Renal pelvis (tissue), 4 donors: Measurements from ENCODE around the gene ZNF629. TPM values are rescaled to one million over a fixed set of nuclear protein-coding genes. Genes with fewer than 3 reads are reported as not detected.

Source experiments
- DNase-seq: peaks from one replicate; pipeline ENCODE4 v3.0.0-alpha.2; 2013
- polyA plus RNA-seq, 3 donors: library from polyadenylated mRNA; unstranded; fragments of 120-200 nt; gene quantifications; one replicate each; pipeline ENCODE4 v1.2.1, GENCODE V29; 2013; ENCODE audit not compliant: insufficient read length in 3 of 3

The ZNF629 gene
- polyA plus RNA-seq, 3 donors: 26.5 to 32.4 (median 30.3) TPM

DNA sequence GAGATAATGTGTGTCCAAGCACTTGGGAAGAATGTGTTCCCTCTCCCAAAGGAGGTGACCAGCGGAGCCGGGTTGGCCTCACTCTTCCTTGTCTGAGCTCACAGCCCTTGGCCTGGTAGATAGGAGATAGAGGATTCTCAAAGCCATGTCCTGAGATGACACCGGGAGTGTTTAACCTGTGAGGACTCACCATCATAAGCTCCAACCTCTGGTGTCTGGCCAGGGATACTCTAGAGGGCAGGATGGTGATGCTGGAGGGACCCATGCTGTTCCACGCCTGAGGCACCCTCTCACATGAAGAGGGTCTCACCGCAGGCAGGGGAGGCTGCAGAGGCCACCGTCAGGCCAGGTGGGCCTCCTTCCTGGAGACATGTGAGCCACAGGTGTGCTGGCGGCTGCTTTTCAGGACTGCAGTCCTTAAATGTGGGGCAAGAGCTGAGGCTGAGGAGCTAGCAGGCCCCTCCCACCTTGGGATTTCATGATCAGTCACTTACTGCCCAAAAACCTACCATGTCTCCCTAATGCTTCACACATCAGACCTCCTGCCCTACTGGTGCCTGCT, 6.6 kb upstream of the ZNF629 start:
- DNase-seq: no peak

- DNase-seq: no peak
Observed at GRCh38 chr16:30787613-30788378, 791 bp upstream of the ZNF629 start.

DNA sequence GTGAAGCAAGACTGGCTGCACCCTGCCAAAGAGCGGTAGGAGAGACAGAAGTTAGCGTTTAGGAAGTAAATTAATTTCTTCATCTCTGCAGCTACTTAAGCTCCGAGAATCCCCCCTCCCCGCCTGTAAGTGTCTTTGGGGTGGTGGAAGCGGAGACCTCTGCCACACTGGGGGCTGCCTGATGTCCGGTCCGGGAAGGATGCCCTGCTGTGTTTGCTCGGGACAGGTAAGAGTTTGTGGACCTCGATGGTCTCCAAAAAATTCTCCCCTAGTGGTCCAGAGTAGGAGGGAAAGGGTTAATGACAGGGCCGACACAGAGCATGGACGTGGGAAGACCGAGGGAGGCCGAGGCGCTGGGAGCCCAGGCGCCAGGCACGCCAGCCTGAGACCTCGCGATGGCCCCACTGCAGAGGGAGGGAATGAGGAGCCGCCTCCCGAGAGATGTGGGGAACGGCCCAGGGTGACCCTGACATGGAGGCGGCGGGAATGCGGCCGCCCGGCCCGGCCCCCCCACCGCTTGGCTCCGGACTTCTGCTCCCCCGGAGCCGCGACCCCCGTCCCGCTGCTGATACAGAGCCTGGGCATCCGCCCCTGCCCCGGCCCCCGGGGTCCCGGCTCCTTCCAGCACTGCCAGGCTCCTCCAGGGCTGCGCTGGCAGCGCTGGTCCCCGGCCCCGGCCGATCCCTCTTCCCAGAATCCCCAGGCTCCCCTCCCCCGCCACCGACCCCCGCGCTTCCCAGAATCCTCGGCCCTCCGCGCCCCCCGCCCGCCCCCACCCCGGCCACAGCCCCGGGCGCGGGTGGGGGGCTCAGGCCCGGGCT, 680 bp downstream of the ZNF629 start:
- DNase-seq: no peak

DNA sequence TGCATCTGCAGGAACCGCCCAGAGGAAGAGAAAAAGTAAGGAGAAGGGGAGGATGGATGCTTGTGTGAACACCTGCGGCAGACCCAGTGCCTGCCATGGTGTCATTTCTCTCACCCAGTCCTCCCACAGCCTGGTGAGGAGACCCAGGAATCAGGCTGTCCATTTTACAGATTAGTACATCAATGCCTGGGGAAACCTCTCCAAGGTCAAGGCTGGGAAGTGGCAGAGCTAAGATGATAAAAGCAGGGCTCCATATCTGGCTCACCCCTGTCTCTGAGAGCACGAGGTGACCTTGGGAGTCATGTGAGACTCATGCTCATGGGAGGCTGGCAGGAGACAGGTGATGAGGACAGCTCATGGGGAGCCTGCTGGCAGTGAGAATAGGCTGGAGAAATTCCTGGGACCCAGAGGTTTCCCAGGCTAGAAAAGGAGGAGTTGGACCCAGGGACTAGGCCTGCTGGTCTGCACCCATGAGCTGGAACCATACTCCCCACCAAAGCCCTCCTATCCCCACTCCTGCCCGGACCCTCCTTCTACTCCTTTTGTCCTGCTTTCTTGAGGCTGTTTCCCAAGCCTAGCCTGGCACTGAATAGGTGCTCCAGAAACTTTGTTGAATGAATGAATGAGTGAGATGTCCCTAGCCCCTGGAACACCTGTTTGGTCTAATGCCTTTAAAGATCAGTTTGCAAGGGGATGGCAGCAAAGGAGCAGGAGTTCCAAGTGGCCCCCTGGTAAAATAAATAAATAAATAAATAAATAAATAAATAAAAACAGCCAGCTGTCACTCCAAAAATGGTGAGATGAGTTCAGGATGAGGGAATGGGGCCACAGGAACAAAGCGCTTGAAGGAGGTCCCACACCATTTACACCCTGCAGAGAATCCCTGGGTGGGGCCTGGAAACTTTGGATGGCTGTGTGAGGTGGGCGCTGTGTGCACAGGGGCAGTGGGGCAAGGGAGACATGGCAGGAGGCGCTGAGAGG, 1.6 kb downstream of the ZNF629 start:
- DNase-seq: no peak

DNA sequence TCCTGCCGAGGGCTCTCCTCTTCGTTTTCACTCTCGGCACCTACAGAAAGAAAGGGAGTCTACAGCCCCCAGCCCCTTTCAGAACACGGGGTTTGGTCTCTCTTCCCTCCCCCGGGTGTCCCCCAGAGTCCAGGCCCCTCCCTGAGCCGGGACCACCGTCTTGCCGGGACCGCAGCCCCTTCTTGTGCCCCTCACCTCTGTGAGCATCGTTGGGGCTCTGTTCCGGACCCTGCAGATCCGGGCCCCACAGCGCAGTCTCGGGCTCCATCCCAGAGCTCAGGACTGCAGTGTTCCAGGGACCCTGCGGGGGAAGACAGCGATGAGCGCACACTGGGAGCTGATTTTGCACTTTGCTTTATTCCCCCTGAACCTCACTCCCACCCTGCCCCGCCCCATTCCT, 2.8 kb downstream of the ZNF629 start:
- no peak for DNase-seq

DNA sequence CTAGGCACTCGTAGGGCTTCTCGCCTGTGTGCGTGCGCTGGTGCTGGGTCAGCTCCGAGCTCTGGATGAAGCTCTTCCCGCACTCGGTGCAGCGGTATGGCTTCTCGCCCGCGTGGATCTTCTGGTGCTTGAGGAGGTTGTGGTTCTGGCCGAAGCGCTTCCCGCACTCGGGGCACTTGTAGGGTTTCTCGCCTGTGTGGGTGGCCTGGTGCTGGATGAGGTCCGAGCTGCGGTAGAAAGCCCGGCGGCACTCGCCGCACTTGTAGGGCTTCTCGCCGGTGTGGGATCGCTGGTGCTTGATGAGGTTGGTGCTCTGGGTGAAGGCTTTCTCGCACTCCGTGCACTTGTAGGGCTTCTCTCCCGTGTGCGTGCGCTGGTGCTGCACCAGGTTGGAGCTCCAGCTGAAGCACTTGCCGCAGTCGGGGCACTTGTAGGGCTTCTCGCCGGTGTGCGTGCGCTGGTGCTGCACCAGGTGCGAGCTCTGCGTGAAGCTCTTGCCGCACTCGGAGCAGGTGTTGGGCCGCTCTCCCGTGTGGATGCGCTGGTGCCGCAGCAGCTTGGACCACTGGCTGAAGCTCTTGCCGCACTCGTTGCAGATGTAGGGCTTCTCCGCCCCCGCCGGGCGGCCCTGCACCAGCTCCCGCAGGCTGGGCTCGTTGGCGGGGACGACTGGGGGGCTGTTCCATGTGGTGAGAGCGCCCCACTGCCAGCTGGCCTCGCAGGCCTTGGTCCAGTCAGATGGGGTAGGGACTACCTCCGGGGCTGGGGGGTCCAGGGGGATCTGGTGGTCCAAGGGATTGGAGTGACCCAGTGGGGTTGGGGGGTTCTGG, 3.5 kb downstream of the ZNF629 start:
- no peak for DNase-seq

DNA sequence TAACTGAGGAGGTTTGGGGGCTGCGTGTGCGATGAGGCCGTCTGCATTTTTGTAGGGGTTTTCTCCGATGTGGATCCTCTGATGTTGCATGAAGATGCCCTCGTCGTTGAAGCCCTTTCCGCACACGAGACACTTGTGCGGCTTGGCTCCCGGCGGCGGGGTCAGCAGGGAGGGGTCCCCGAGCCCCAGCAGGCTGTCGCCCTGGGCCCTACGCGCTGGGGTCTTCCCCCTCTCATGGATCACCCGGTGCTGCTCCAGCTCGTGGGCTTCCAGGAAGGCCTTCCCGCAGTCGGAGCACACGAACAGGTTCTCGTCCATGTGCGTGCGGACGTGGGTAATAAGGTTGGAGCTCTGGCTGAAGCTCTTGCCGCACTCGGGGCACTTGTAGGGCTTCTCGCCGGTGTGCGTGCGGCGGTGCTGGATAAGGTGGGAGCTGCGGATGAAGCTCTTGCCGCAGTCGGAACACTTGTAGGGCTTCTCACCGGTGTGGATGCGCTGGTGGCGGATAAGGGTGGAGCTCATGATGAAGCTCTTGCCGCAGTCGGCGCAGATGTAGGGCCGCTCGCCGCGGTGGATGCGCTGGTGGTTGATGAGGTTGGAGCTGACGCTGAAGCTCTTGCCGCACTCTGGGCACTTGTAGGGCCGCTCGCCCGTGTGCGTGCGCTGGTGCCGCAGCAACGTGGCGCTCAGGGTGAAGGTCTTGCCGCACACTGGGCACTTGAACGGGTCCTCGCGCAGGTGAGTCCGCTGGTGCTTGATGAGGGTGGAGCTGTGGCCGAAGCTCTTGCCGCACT, 4.3 kb downstream of the ZNF629 start:
- DNase-seq: no peak

- DNase-seq: no peak
Observed at GRCh38 chr16:30780549-30780948, 6.5 kb downstream of the ZNF629 start.

- no peak for DNase-seq
Observed at GRCh38 chr16:30780021-30780420, 7.0 kb downstream of the ZNF629 start.

DNA sequence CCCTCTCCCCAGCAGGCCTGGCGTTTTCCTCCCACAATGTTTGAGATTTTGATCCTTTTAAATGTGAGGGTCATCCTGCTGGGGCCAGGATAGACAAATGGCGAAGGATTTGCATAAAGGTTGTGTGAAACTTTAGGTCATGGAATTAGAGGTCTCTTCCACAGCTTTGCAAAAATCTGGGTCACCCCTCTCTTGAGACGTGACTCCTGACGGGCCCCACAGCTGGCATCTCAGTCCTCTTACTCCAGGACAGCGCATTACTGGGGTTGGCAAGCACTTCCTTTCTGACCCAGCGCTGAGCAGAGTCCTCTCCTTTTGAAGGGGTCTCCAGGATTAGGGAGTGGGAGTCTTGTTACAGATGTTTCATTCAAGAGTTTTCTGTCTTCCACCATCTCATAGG, 7.4 kb downstream of the ZNF629 start:
- no peak for DNase-seq

DNA sequence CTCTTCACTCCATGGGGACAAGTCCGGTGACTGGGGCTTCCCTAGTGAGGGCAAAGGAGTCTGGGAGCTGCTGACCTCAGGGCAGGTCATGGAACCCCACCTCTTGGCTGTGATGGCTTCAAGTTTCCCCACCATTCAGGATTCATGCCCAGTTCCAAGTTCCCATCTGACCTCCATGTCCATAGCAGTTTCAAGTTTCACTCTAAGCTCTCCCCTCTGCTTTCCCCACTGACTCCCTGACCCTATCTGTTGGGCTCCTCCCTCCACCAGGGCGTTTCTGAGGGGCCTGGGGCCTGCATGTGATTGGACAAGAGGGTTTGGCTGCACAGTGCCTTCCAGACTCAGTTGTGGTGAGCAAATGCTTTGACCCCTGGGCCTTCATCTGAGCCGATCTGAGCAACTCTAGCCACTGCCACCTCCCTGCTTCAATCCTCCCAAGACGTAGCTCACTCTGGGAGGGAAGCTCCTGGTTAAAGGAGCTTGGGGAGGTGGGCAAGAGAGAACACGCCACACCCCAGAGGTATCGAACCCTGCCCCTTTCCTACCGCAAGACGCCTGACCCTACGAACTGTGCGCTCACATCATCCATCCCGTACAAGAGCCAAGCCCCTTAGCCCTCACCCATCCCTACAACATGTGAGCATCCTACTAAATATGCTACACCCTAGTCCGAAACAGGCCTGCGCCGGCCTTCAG, 8.3 kb downstream of the ZNF629 start:
- no peak for DNase-seq

DNA sequence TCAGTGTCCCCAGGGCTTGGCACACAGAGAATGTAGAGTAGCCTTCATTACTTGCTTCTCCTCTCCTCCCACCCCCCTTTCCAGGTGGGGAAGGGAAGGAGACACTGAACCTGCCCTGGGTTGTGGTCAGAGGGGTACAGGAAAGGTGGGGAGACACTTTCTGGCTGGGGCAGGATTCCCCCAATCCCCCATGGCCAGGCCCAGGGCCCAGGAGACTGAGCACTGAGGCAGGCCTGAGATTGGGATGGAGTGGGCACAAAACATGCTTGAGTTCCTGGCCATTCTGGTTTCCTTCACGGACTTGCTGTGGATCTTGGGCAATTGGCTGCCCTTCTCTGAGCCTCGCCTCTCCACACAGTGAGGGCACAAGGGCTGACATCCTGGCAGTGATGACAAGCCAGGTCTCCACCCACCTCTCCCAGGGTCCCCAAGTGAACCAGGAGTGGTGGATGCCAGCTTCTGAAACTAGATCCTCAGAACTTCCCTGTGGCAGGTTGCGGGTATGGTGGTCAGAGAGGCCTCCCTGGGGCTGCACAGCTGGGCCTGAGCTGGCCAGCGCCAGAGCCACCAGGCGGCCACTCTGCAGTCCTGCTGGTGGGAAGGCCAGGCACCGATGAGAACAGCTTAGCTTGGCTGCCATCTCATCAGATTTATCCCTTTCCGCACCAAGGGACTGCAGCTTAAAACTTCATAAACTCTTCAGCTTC, 9.3 kb downstream of the ZNF629 start:
- DNase-seq: no peak

- DNase-seq: peak; percentile 88
Observed at GRCh38 chr16:30775392-30776188, 11.4 kb downstream of the ZNF629 start.

GRCh38 chr16:30775131-30775391, 11.9 kb downstream of the ZNF629 start:
- no peak for DNase-seq

DNA sequence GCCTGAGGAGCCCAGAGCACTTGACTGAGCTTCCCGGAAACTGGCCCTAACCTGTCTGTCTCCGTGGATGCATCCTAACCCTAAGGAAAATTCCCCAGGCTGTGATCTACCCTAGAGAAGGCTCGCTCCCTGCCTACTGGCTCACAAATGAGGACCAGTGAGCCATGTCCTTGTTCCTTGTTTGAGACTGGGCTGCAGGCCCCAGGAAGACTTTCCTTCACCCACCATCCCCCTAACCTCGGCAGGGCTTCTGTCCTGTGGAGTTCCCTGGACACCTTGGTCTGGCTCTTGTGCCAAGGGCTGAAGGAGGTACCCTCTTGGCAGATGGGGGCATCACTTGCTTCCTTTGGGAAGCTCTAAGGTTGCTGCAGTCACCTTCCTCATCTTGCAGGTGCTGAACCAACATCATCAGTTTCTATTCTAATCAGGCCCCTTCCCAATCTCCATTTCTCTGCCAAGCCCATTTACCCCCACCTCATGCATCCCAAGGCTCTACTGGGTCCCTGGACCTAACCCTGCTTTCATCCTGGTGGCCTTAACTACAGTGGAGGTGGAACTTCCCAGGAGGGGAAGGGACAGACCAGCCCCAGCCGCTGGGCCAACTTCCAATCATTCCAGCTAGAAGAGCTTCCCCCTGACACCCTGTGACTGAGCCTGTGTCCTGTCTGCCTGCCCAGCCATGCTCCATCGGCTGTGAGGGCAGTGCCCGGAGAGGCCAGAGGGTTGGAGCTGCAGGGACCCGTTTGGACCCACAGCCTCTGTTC, 12.5 kb downstream of the ZNF629 start:
- DNase-seq: no peak

DNA sequence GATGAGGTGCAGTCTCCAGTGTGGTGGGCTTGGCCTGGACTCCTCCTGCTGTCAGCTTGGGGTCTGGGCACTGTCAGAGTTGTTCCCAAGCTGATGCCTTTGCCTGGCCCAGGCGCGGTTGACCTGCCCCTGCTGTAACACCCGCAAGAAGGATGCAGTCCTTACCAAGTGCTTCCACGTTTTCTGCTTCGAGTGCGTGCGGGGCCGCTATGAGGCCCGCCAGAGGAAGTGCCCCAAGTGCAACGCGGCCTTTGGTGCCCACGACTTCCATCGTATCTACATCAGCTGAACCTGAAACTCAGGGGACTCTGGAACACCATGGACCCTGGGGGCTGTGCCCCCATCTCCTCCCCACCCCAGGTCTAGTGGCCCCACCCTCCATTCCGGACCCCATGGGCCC, 13.2 kb downstream of the ZNF629 start:
- no peak for DNase-seq

GRCh38 chr16:30771726-30772125, 15.3 kb downstream of the ZNF629 start:
- DNase-seq: no peak
